GM06990 (cell line): ENCODE data around the gene BMERB1.

ENCODE experiments used
- DNase-seq: peaks from one replicate; pipeline ENCODE4 v3.0.0-alpha.2; 2011; ENCODE audit not compliant: insufficient read length; ENCODE audit errors: extremely low read depth
- H3K27me3 ChIP-seq: replicated peaks from 2 replicates; pipeline ENCODE4 v1.6.0; 2011; ENCODE audit warnings: low read length; ENCODE audit not compliant: control insufficient read depth, insufficient read depth
- H3K36me3 ChIP-seq: 2 replicates; pipeline ENCODE4 v1.5.1; 2011; ENCODE audit warnings: low read length; ENCODE audit not compliant: control insufficient read depth, insufficient read depth
- H3K4me3 ChIP-seq: replicated peaks from 2 replicates; pipeline ENCODE4 v1.5.1; 2011; ENCODE audit warnings: low read depth, mild to moderate bottlenecking, control low read depth, low read length
- CTCF ChIP-seq: IDR thresholded peaks from 2 replicates; pipeline ENCODE4 v1.5.1; 2011; ENCODE audit warnings: low read length, control low read depth, mild to moderate bottlenecking, inconsistent platforms; ENCODE audit not compliant: insufficient read depth, poor library complexity, severe bottlenecking

BMERB1 gene

GRCh38 chr16:15578824-15579223, 144.4 kb downstream of the BMERB1 start:
- DNase-seq = no peak
- Histone ChIP-seq H3K36me3 (no peaks in the 10 kb centered on the region), H3K4me3 (no peak overlapping the region), H3K27me3 (no peaks in the 10 kb centered on the region)
- TF ChIP-seq CTCF = no peak

GRCh38 chr16:15581127-15581815, 146.9 kb downstream of the BMERB1 start:
- TF ChIP-seq CTCF = no peak
- no peak for DNase-seq
- no peaks in the 10 kb centered on the region for H3K36me3 ChIP-seq
- no peak overlapping the region for H3K4me3 ChIP-seq
- H3K27me3 ChIP-seq = no peaks in the 10 kb centered on the region

GRCh38 chr16:15583526-15583925, 149.1 kb downstream of the BMERB1 start:
- DNase-seq = no peak
- H3K4me3 ChIP-seq = no peak overlapping the region
- no peak for TF ChIP-seq CTCF
- H3K27me3 ChIP-seq = no peaks in the 10 kb centered on the region
- no peaks in the 10 kb centered on the region for H3K36me3 ChIP-seq

DNA sequence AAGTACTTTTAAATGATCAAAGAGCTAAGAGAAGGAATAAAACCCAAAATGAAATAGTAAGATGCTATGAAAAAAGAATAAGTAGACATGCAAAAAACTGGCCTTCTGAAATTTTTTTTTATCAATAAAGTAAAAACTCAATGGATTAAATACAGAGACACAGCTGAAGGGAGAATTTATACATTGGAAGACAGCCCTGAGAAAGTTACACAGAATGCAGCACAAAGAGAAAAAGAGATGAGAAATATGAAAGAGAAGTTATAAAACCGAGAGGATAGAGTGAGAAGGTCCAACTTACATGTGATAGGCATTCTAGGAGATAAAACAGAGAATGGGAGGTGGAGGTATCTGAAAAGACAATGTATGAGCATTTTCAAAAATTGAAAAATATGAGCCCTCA, 151.6 kb downstream of the BMERB1 start:
- no peak for DNase-seq
- TF ChIP-seq CTCF = no peak
- H3K27me3 ChIP-seq = no peaks in the 10 kb centered on the region
- no peak overlapping the region for H3K4me3 ChIP-seq
- no peaks in the 10 kb centered on the region for H3K36me3 ChIP-seq

GRCh38 chr16:15586716-15587115, 152.3 kb downstream of the BMERB1 start:
- TF ChIP-seq CTCF = no peak
- Histone ChIP-seq H3K36me3 (no peaks in the 10 kb centered on the region), H3K27me3 (no peaks in the 10 kb centered on the region), H3K4me3 (no peak overlapping the region)
- no peak for DNase-seq

DNA sequence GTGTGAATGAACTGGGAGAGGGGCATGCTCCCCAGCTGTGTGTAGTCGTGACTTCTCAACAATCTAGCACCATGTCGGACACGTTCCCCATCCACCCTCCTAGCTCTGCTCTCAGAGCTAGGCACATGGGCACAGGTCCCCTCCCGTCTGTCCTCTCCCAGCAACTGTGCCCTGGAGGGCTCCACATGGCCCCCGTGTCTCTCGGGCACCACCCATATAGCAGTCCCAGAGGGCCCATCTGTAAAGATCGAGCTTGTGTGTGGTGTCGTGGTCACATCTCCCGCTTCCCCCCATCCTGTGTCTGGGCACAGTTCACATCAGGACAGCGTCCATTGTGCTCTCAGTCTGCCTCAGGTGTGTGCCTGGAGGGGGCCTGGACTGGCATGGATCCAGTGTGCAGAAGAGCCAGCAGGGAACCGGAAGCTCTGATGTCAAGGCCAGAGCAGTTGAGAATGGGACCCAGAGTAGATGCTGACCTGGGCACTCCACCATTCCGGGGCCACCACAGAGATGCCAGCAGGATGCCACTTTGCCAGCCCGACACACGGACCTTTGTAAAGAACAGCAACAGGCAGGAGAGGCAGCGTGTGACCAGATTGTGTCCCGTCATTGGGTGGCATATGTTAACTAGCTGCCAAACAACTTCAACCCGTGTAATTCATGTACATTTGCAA, 152.9 kb downstream of the BMERB1 start:
- Histone ChIP-seq H3K36me3 (no peaks in the 10 kb centered on the region), H3K27me3 (no peaks in the 10 kb centered on the region), H3K4me3 (no peak overlapping the region)
- TF ChIP-seq CTCF = no peak
- no peak for DNase-seq
